GM12873 (cell line): ENCODE data around the gene RTN3.

ENCODE experiments used
- TF ChIP-seq, protein P1 (sequence below): IDR thresholded peaks from 2 replicates; pipeline ENCODE4 v1.5.1; 2012; ENCODE audit warnings: low read depth, mild to moderate bottlenecking, moderate library complexity, low read length, control low read depth; ENCODE audit not compliant: insufficient read depth; ENCODE audit errors: missing control alignments

RTN3 gene

DNA sequence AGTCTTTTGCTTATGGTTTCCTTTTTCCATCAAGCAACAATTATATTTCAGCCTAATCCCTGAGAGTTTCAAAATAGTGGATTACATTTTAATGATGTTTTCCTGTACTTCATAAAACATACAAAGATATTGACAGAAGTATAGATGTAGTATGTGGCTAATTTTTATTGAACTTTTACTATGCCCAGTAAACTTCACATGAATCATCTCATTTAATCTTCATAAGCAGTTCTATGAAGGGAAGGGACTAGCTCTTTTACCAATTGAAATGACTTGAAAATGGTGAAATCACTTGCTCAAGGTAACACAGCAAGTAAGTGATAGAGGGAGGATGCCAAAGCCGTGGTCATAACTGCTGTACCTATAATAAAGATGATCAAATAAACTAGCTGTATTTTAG lies 27.5 kb downstream of the RTN3 start:
- TF ChIP-seq, protein P1, sequence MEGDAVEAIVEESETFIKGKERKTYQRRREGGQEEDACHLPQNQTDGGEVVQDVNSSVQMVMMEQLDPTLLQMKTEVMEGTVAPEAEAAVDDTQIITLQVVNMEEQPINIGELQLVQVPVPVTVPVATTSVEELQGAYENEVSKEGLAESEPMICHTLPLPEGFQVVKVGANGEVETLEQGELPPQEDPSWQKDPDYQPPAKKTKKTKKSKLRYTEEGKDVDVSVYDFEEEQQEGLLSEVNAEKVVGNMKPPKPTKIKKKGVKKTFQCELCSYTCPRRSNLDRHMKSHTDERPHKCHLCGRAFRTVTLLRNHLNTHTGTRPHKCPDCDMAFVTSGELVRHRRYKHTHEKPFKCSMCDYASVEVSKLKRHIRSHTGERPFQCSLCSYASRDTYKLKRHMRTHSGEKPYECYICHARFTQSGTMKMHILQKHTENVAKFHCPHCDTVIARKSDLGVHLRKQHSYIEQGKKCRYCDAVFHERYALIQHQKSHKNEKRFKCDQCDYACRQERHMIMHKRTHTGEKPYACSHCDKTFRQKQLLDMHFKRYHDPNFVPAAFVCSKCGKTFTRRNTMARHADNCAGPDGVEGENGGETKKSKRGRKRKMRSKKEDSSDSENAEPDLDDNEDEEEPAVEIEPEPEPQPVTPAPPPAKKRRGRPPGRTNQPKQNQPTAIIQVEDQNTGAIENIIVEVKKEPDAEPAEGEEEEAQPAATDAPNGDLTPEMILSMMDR: no peak

- TF ChIP-seq, protein P1: no peak
These were observed 28.1 kb downstream of the RTN3 start for GRCh38 chr11:63709336-63709884.

GRCh38 chr11:63710476-63711217 lies 29.3 kb downstream of the RTN3 start:
- TF ChIP-seq, protein P1: no peak

- TF ChIP-seq, protein P1: no peak
These were observed 30.5 kb downstream of the RTN3 start for GRCh38 chr11:63711838-63712237.

DNA sequence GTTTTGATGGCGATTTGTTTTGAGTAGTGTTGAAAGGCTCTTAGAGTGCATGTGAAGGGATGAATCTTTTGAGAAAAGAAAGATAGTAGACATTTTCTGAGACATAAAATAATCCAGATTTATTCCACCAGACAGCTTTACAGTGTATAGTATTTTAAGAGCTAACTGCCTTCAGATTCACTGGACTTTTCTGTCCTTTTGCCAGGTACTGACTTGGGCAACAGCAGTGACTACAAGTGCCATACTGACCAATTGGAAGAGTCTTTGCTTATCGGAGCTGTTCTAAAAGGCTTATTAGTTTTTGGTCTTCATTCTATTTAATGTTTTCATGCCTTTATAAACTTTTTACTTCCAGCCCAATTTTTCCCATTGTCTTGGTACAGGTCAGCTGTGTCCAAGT lies 32.5 kb downstream of the RTN3 start:
- TF ChIP-seq, protein P1: no peak

DNA sequence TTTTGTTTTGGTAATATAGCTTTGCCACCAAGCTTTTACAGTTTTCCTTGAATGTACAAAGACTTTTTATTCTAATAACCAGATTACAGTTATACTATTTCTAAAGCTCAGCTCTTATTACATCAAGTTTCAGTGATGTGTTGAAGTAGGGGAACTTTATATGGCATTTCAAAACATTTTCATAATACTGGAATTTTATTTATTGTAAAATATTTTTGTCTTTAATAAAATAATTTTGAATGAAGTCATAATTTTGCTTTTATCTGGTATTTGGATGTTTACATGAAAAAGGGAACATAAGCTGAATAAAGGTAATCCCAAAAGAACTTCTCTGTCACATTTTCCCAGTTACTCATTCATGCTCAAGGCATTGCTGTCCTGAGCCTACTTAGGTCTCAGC lies 34.7 kb downstream of the RTN3 start:
- TF ChIP-seq, protein P1: no peak

DNA sequence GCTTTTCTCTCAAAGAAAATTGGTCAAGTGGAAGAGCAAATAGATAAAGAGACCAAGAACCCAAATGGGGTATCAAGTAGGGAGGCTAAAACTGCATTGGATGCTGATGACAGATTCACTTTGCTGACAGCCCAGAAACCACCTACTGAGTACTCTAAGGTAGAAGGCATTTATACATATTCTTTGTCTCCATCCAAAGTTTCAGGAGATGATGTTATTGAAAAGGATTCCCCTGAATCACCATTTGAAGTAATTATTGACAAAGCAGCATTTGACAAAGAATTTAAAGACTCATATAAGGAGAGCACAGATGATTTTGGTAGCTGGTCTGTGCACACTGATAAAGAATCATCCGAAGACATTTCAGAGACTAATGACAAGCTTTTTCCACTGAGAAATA lies 37.7 kb downstream of the RTN3 start:
- TF ChIP-seq, protein P1: no peak
